Inferior parietal cortex (tissue), 1 donor: Measurements from ENCODE around the gene SART1.
"Not testable (repeated sequence)": the region's sequence is repeated elsewhere in the genome, so short reads cannot be mapped to it uniquely, and the experiment has no call there.

Experiments used
- DNase-seq: peaks from one replicate; pipeline ENCODE4 v3.0.0-alpha.2; 2016; ENCODE audit errors: extremely low spot score

SART1 gene

DNA sequence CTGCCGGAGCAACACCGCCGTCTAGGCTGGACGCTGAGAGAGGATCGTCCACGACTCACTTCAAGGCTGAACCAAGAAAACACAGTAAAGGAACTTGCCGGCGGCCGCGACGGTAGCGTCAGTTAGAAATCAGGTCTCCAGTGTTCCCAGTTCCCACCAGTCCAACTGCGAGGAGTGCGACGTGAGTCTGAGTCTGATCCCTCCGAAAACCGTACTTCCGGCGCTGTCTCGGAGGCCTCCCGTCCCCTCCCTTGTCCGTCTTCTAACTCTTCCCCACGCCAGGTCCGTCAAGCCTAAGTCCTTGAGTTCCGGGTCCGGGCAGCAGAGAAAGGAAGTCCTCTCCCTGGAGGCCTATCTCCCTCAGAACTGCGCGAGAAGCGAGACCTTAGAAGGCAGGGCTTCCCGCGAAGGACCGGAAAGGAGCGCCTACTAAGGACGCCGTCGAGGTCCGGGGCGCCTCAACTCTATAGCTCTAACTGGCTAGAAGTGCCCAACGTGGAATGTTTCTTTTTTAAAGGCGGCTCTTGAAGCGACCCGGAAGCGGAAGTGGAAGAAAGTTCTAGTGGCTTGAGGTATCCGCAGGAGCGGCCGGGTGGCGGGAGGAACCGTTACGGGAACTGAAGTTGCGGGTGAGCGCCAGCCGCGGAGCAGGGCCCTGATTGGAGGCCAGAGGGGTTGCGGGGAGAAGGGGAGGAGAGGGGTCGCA lies 40.6 kb downstream of the SART1 start, which contains the start of the genes BANF1 and EIF1AD:
TSS of gene BANF1 (plus strand) at position 562 of the 706 bp plus-strand sequence. CDS start 748 bp downstream, outside the sequence.
TSS of gene EIF1AD (minus strand) at position 216 of the 706 bp plus-strand sequence. CDS start 1,768 bp downstream, outside the sequence.
- DNase-seq = peak; percentile 99

DNA sequence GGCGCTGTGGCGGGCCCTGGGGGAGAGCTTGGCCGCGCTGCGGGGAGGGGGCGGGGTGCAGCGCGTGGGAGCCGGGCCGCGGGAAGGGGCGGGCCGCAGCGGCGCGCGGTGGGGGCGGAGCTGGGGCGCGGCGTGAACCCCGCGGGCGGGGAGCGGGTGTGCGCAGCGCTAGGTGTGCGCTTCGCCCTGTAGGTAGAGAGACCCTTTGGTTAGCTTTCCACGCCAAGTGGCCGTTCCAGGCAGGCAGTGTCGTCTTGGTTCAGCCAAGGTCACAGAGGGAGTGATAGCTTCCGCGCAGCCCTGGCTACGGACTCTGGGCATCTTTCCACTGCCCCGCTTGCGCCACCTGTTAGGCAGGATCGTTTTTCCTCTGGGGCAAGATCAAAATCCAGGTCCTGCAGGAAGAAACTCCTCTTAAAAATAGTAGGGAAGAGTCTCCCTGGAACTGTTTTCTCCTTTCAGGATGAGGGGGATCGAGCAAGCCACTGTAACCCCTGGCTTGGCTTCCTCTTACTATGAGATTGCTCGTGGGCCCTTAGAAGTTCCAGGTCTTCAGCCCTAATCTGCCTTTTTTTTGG lies 41.2 kb downstream of the SART1 start:
- DNase-seq = peak; percentile 40

DNA sequence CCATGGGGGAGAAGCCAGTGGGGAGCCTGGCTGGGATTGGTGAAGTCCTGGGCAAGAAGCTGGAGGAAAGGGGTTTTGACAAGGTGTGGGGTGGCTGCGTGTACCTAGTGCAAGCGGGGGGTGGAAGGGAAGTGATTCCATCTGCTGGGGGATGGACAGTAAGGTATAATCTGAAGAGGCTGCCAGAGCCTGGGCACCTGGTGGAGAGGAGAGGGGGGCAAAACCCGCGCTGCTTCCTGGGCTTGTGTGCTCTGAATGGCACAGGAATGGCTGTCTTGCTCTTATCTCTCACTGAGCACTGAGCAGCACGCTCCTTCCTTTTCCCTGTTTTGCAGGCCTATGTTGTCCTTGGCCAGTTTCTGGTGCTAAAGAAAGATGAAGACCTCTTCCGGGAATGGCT lies 41.8 kb downstream of the SART1 start:
- DNase-seq = no peak

DNA sequence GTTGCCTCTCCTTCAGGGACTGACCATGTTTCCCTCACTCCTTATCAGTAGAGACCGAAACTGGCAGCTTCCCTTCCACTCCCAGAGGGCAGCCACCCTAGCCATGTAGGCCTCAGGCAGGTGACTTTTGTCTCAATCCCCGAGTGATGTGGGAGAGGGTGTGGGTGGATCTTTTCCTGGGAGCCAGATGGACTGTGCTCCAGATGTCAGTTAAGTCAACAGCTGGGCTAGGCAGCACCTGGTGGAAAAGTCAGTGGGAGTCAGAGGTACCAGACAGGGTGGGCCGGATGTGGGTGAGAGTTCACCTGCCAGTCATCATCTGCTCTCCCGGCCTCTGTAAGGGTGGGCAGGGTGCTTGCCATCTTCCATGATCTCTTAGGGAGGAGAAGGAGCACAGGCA lies 42.7 kb downstream of the SART1 start:
- no peak for DNase-seq

DNA sequence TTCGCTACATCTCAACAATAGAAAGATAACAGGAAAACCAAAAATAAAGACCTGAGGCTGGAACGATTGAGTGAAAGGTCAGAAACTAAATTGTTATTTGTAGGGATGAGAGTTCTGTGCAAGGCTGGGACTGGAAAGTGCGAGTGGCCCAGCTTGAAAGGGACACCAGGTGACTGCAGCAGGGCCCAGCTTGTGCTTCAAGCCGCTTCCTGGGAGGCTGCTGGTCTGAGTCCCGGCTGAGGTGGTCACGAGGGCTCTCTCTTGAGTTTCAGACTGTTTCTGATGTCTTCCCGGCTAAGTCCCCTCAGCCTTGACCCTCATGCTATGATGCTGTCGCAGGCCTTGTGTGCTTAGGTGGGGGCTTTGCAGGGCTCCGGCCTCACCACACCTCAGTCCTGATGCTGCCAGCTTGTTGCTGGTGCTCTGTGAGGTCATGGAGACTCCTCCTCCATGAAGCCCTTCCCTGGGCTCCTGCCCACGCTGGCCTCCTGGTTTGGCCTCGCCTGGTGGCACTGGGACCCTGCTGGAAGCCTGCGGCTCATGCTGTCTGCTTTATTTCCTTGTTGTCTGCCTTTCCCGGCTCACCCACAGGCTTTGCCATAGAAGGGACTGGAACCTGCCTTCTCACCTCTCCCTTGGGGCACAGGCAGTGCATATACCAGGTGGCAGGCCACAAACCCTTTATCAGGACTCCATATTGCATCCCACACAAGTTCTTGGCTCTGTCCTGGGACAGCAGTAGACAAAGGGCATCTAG lies 44.8 kb downstream of the SART1 start:
- DNase-seq = no peak

DNA sequence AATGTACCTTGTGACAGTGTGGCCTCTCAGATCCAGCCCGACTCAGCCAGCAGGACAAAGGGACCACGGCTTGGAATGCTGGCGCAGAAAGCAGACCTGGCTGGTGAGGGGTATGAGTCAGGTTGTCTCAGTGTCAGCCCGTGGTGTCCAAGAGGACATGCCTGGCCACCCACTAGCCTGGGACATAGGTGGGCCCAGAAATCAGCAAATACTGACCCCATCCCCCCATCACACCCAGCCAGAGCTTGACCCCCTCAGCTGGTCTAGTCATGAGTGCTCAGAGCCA lies 45.3 kb downstream of the SART1 start:
- DNase-seq = no peak

DNA sequence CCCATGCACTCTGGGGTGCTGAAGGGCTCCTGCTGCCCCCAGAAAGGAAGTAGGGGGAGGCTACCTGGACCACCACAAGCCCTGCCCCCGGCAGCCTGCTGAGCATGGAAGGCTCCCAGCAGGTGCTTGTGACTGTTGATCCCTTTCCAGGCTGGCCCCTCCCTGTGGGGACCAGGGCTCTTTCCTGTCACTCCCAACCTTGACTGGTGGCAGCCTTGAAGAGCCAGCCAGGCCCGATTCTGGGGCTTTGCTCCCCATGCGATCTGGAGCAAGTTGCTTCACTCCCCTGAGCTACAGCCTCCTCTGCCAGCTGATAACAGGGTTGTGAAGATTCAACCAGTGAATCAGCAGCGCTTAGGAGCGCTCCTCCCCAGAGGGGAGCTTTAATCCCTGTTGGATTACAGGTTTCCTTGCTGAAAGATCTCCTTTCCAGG lies 45.7 kb downstream of the SART1 start:
- DNase-seq = no peak

DNA sequence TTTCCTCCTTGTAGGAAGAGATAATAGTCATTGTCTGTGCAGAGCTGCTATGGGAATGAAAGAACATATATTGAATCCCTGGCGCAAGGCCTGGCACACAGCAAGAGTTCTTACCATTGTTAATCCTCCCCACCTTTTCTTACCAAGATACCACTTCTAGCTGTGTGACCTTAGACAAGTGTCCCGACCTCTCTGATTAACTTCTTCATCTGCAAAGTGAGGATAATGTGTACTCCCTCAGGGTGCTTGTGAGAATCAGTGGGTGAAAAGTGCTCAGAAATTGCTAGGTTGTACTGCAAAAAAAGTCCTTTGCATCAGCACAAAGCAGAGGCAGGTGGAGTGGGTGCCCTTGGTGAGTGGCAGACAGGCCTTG lies 46.5 kb downstream of the SART1 start:
- DNase-seq = no peak

DNA sequence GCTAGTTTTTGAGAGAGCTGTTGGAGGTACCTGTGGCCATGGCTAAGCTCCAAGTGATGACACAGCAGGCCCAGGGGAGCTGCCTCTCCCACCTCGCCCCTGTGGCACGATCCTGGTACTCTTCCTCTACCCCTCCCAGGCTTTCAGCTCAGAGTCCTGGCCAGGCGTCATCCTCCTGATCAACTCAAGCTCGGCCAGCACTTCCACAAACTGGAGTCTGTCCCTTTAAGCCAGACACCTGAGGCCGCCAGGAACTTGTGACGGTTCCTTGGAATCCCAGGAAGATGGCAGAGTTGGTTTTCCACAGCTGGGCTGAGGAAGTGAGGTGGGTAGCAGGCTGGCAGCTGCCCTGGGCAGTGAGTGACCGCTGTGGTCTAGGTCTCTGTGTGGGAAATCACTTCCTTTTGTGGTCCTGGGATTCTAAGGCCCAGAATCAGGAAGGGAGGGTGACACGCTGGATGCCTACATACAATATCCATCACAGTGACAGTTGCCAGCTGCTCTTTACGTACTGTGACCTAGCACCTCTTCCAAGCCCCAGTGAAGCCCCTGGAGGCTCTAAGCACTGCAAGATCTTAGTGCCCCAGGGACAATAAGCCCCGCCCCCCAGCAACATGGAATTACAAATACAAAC lies 47.1 kb downstream of the SART1 start:
- no peak for DNase-seq

DNA sequence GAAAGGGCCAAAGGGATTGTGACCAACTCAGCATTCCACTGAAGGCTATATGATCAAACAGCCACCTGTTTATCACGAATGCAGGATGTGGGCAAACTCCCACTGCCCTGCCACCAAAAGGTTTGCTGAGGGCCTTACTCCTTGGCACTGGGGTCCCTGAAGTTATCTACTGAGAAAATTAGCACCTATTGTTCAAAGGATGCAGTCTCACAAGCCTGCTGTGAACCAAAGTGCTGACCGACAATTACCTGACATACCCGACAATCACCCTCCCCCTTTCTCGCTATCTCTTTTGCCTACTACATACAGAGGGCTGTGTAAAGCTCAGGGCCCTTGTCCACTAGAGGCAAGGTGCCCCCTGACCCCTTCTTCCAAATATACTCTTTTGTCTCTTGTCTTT lies 48.5 kb downstream of the SART1 start:
- DNase-seq = not testable (repeated sequence)

DNA sequence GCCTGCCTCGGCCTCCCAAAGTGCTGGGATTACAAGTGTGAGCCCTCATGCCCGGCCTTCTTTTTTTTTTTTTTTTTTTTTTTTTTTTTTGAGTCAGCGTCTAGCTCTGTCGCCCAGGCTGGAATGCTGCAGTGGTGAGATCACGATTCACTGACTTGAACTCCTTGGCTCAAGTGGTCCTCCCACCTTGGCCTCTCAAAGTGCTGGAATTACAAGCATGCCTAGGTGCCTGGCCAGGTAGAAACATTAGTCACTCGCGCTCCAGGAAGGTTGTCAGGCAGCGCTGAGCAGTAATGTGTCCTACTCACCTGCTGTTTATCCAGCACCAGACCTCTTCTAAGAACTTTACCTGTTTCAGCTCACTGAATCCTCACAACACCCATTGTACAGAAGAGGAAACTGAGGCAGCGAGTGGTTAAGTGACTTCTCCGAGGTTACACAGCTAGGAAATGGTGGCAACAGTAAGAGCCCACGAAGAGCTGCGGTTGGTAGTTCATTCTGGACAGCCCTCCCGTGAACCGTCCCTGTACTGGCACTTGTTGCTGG lies 49.8 kb downstream of the SART1 start:
- DNase-seq = no peak

DNA sequence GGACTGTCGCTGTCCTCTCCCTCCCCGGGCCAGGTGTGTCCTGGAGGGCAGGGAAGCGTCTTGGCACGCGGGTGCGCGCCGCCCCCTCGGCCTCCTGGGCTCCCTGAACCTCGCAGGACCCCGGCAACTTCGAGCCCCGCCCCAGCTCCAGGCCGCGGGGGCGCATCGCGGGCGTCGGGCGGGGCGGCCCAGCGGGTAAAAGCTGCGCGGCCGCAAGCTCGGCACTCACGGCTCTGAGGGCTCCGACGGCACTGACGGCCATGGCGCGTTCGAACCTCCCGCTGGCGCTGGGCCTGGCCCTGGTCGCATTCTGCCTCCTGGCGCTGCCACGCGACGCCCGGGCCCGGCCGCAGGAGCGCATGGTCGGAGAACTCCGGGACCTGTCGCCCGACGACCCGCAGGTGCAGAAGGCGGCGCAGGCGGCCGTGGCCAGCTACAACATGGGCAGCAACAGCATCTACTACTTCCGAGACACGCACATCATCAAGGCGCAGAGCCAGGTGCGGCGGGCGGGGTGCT lies 50.3 kb downstream of the SART1 start, which contains the start of gene CST6:
TSS of gene CST6 (plus strand) at position 224 of the 519 bp plus-strand sequence. CDS start at position 261, 37 bp downstream.
- DNase-seq = no peak

DNA sequence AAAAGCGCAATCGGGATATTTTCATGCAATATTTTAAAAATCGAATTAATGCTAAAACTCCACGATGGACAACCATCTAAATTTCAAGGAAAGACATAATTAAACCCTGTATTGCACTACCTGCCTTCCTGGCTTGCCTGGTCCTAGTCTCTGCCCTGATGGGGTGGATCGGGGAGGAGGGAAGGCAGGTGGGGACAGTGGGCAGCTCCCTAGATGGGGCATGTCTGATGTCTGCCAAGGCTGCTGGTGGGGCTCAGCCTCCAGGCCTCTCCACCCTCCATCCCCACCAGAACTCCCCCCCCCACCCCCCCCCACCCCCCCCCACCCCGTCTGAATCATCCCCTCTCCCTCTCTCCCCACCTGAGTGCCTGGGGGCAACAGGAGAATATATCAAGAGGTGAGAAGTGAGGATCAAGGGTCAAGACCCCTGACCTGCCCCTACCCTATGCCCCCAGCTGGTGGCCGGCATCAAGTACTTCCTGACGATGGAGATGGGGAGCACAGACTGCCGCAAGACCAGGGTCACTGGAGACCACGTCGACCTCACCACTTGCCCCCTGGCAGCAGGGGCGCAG lies 50.9 kb downstream of the SART1 start:
- no peak for DNase-seq

DNA sequence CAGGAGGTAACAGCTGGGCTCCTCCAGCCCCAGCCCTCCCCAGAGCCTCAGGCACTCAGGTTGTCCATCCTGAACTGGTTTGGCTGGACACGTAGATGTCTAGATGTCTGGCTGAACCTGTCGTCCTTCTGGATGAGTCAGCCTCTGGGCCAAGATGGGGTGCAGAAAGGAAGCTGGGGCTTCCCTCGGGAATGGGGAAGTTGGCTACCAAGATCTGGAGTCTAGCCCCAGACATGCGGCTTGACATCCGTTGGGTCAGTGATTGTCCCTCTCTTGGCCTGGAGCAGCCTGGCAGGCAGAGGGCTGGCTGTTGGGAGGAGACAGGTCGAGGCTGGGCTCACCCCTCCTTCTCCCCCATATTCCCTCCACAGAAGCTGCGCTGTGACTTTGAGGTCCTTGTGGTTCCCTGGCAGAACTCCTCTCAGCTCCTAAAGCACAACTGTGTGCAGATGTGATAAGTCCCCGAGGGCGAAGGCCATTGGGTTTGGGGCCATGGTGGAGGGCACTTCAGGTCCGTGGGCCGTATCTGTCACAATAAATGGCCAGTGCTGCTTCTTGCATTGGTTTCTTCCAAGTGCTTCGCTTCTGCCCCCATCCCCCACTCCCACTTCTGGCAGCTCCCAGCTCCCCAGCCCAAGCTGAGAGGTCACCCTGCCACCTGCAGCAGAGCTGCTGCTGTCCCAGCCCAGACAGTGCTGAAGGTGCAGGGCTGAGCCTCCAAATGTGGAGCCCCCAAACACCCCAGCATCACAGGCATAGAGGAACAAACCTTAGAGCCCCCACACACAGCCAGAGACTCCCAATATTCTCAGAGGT lies 51.6 kb downstream of the SART1 start:
- DNase-seq = no peak

DNA sequence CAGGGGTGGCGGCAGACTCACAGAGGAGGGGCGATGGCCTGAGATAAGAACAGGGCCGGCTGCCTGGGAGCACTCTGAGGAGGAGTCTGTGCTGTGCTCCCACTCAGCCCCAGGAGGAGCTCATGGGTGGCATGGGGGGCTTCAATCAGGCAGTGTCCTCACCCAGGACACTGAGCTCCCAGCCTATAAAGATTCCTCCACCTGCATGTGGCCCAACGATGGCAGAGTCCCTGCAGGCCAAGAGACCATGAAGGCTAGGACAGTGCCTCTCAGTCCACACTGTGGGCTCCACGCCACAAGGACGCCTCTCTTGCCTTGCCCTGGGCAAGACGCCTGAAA lies 52.2 kb downstream of the SART1 start:
- DNase-seq = no peak

DNA sequence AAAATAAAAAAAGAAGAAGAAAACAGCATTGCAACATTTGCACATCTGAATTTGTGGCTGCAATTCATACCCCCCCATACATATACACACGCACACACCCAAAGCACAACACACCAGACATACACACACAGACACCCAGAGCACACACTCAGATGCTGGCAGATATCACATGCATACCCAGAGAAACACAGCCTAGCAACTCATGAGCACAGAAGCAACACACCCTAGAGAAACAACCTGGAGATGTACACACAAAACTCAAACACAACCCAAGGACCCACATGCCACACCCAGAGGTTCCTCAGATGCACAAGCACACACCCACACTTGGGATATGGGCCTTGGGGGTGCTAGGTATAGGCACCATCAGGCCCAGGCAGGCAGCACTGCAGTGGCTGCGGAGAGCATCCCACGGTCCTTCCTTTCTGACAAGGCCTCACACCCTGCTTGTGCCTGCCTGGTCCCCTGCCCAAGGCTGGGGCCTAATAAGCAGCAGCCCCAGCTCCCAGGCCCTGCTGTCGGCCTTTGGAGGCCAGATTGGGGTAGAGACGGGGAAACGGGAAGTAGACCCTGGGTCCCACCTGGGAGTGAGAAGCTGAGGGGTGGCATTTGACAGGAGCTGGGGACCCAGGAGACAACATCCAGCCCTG lies 53.4 kb downstream of the SART1 start:
- no peak for DNase-seq

DNA sequence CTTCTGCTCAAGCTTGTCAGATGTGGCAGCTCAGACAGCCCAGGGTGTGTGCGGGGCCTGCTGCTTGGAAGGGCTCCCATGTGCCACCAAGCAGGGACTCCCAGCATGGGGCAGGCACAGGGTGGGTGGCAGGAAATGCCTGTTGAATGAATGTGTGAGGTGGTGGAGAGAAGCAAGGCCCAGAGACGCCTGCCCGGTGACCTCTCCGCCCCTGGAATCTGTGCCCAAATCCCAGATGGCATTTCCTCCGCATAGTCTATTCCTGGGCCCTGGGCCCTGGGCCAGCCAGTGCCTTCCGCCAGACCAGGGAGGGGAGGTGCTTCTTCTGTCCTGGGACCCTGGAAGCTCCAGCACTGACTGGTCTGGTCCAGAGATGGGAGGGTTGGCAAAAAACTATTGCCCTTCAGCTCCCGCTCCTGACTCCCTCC lies 53.9 kb downstream of the SART1 start:
- no peak for DNase-seq

DNA sequence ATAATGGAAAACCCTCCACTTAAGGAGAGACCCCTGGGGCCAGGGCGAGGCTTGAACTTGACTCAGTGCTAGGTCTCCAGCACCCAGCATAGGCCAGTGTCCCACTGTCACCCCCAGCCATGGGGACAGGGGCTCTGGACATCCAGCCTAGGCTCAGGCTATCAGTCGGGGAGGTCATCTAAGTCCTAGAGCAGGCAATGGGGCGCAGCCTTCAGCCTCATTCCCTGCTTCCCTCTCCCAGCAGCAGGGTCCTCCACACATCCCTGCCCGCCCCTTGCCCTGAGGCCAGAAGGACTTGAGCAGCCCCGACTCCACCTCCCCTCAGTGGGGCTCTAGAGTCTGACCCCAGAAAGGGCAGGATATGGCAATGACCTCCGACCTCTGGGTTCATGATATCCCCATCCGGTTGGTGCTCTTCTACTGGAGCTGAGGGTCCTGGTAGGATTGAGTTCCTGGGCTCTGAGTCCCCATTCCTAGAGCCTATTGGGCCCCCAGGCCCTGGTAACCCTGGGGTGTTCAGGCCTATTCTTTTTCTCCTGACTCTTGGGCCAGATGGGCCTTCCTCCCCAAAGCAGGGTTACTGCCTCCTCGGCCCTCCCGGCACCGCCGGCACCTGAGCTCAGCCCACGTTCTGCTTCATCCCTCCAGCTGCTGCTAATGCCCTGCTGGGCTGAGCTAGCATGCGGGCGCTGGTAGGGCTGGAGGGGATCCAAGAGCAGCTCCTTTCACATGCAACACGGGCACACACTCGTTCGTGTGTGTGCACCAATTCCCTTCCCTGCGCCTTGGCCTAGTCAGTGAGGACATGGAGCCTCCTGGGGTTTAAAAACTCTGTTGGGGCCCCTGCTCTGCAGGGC lies 54.6 kb downstream of the SART1 start:
- no peak for DNase-seq

DNA sequence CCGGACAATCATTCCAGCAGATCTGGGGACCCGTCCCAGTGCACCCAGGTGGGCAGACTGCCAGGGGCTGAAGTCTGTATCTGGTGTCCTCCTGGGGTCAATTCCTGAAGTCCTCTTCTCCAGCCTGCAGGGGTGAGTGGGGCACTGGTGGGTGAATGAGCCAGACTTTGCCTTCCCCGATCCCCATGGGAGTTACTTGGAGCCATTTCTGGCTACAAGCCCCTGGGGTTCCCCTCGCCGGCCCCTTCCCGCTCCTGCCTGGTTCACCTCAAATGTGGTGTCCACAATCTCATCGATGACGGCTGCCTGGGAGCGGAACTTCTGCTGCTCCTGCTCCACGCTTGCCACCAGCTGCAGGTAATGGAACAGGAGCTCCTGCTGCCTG lies 55.3 kb downstream of the SART1 start:
- no peak for DNase-seq
